Activated CD4-positive, alpha-beta T cell treated with anti-CD3 and anti-CD28 coated beads for 4 hours (primary cell): Measurements from ENCODE around the gene ELP4.
"Not testable (repeated sequence)": the region's sequence is repeated elsewhere in the genome, so short reads cannot be mapped to it uniquely, and the experiment has no call there.

ENCODE experiments used
- DNase-seq, 2 donors: peaks; one replicate each; pipeline ENCODE4 v3.0.0-alpha.2; 2020

ELP4 gene

DNA sequence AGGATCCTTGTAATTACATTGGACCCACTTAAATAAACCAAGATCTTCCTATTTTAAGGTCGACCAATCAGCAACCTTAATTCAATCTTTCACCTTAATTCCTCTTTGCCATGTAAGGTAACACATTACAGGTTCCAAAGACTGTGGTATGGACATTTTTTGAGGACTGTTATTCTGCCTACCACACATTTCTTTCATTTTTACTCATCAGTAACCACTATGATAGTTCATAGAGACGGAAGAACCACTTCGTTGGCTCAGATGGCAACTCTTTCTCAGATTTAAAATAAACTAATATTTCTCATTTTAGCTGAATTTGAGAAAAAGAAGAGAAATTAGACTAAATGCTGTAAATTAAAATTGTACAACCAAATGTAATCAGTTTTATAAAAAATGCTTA, 205.3 kb downstream of the ELP4 start:
- DNase-seq, result no peak

DNA sequence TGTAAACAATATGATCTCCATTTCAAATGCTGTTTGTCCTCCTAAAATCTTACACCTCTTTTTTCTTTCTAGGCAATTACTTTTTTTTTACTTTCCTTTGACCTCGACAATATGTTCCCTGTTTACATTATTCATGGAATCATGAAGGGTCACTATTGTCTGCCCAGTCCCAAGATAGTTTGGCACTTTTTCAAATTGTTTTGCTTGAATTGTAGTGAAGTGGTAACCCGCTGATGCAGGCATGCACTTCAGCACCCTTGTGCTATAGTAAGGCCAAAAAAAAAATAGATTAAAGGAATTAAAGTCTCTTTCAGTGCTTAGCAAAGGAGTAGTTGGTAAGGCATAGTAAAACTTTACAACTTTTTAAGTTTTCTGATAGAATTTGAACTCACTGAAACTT, 210.7 kb downstream of the ELP4 start:
- no peak for DNase-seq

DNA sequence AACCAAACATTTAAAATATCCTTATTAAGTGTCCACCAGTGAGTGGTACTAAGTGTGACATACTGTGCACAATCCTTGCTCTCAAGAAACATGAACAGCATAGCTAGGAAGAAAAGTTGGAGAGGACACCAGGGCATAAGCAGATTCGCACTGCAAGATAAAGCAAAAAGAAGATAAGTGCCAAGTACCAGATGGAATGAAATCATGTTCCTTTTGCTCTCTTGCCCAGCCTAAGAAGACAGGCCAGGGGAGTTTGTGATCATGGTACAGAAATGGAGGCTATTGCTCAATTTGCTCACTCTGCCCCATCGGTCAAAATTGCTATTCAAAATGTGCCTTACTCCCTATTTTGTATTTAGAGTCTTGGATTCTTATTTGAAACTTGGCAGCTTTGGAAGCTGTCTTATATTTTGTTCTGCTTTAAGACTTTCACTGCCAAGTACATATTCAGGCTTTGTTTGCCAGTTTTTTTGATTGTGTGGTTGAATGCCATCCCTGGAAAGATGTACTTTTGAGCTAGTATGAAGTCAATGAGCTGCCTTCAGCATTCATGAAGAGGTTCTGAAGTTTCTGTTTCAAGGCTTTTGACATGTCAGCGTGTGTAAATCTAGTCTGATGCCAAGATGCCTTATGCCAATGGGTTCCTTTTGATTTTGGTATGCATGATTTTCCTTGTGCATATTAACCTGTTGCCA, 211.3 kb downstream of the ELP4 start:
- no peak for DNase-seq

DNA sequence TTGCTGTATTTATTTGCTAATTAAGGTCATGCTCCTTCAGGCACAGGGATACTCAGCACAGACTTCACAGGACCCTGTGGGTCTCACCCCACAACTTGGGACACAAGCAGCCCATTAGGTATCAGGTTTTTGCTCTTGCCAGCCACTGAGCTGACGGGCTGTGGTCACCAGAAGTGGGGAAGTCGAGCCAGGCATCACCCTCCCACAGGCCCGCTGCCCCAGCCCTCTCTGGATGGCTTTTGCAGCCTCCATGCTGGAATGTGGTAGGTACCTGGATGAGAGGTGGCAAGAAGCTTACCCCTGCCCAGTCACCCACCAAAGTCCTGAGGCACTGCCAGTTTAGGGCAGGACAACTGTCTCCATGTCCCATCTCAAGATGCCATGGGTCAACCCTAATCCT, 213.2 kb downstream of the ELP4 start:
- DNase-seq, result no peak

DNA sequence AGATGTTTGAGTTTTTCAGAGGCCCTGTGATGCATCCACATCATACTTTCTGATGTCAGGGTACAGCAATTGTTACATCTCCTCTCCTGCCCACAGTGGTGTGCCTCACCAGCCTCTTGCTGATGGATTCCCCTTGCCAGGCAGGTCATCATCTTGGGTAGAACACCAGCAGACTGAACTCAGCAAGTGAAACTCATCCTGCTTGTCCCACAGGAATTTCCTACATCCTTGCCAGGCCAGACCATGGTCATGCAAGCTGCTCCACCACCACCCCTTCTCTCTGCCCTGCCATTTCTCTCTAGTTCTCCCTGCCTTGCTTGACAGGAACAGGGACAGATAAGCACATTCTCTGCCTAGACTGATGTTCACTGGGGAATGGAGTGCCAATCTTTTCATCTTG, 215.6 kb downstream of the ELP4 start:
- DNase-seq, result no peak

DNA sequence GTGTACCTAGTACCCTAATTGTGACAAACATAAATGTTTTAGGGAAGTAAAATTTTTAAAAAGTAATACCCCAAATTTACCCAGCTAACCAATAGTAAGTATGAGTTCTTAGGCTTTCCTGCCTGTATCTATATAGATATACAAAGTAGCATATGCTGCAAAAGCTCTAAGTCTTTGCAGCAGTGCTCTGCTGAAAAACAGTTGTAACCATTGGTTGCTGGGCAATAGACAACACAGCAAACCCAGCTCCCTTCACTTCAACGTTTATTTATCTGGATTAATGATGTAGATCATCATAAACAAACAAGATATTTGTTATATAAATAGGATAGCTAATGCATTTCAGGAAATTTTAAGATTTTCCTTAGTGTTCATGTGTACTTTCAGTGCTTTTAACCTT, 218.9 kb downstream of the ELP4 start:
- no peak for DNase-seq

DNA sequence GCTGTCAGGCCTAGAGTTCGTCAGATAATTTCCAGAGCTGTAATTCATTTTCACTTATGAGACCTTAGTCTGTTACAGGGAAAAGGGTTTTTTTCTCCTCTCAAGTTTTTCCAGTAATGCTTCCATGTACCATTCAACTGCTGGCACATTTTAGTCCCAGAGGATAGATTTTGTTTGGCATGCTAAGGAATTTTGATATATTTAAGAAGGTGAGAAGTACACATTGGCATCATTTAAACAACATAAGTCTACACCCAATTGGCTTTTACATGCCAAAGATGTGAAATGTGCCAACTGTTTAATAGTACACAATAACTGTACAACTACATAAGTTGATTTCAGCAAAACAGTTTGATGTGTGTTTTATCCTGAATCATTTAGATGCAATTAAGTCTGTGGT, 230.6 kb downstream of the ELP4 start:
- DNase-seq, result no peak

DNA sequence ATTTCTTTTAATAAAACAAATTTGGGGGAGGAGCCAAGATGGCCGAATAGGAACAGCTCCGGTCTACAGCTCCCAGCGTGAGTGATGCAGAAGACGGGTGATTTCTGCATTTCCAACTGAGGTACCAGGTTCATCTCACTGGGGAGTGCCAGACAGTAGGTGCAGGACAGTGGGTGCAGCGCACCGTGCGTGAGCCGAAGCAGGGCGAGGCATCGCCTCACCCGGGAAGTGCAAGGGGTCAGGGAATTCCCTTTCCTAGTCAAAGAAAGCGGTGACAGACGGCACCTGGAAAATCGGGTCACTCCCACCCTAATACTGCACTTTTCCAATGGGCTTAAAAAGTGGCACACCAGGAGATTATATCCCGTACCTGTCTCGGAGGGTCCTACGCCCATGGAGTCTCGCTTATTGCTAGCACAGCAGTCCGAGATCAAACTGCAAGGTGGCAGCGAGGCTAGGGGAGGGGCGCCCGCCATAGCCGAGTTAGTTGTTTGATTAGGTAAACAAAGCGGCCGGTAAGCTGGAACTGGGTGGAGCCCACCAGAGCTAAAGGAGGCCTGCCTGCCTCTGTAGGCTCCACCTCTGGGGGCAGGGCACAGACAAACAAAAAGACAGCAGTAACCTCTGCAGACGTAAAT, 231.3 kb downstream of the ELP4 start:
- not testable (repeated sequence) for DNase-seq

DNA sequence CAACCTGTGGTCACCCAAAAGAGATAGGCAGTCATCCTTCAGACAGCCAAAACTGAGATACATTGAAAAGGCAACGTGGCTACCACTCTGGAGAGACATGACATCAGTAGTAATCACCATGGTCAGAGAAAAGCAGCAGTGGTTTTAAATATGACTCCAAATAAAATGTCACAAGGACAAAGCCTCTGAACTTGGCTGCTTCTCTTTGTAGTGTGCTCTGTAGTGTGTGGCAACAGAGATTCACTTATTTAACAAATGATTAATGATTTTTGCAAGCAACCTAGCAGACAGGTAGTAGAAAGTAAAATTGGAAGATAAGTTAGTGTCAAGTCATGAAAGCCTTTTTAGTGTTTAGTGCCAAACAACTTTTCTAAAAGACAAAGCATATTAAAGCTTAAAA, 238.0 kb downstream of the ELP4 start:
- no peak for DNase-seq

DNA sequence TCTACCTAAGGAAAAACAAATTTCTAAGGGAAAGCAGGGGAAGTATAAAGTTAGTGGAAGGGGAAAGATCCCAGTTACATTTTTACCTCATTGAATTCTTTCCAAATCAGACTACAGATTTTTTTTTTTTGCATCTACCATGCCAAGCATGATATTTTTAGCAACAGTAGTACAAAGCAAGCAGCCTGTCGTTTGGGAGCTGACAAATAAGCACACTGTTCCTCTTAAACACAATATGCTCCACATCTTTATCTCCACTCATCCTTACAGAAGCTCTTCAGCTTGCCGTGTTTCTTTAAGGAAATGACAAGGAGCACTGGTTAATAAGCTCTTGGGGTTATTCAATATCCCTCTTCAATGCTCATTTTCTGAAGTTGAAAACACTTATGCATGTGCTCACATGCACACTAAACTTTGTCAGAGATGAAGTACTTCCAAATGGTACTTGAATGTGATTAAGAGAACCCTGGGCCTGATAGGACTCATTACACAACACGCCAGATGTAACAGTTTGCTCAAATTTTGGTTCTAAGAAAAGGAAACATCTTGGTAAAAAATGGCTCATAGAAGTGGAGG, 247.8 kb downstream of the ELP4 start:
- no peak for DNase-seq

DNA sequence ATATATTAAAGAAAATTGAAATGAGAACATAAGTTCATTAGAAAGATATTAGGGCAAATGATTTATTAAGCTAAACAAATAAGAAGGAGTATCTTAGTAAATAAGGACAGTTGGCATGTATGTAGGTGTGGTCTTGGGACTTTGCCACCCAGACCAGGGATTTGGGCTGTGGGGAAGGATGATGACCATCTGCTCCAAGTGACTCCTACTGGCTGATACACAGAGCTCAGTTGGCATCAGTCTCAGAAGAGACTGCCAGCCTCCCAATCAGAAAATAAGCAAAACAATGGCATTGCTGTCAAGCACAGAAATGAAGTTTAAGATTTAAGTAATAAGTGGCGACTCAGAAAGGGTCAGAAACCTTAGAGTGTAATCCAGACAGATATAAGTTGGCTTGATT, 252.1 kb downstream of the ELP4 start:
- no peak for DNase-seq

DNA sequence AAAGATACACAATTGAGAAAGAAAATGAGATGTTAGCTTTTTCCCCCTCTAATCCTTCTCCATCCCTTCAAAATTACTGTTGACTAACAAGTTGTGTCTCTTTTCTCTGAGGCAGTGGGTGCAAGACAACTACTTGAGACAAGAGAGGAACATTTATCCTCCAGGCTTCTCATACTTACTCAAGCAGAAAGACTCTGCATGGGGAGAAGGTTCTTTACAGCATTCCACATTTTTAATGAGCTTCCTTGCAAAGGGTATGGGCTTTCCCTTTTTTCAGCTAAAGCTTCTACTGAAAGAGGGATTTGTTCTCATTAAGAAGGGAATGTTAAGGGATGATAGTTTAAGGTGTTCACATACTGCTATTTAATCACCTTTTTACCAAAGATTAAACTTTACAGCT, 253.7 kb downstream of the ELP4 start:
- no peak for DNase-seq

DNA sequence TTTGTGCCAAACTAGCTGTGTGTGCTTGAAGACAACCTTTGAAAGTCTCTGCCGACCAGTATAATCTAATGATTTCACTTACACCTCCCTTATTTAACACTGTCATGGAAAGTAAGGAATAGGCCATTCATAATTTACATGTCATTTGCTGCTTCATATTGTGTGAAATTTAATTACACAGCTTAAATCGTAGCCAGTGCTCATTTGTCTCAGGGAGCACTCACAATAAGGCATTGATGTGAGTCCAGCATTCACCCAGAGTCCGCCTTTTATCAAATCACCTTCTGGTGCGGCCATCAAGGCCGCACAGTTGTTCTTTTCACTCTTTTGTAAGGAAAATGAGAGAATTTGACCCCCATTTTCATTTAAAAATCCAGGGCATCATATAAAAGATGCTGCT, 254.7 kb downstream of the ELP4 start:
- no peak for DNase-seq

DNA sequence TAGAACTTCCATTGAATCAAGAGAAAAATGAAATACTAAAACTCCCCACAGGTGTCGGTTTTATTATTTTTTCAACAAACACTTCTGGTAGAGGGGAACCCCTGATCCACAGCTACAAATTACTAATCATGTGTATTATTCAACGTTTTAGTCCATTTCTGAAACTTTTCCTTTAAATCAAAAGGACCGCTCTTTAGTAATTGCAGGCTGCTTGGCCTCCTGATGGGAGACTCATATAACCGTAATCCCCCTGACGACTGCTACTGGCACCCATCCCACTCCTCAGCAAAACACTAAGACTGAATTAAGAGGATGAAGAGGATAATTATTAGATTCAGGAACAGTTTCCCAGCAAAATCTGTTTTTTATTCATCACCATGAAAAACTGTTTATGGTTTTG, 255.2 kb downstream of the ELP4 start:
- DNase-seq, result no peak

DNA sequence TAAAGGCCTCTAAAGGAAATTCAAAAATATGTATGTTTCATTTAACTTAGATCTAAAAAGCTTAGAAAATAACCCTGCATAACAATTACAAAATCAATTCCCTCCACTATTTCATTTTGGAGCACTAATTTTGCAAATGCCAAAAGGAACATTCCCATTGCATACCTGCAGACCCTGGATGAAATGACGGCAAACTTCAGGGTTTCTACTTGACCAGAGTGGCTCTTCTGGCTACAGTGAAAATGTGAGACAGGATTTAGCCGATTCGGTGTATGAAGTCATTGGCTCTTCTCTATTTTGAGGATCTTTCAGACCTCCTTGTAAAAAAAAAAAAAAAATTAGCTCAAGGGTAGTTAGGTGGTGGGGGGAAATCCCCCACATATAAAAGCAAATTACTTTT, 257.5 kb downstream of the ELP4 start:
- DNase-seq, result no peak

DNA sequence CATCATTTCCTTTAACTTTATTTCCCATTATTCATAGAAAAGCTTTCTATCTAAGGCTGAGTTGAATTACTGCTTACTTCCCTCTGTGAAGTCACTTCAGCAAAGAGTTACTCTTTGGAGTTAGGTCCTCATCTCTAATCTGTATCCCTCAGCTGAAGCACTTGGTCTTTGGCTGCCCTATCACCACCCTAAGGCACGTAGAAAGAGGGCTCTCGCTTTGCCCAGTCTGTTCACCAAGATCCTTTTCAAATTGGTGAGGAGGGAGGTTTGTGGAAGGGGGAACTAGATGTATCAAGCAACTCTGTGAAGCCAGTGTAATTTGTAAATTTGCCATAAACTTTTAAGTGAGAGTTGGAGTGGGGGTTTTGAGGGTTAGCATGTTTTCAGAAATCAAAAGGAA, 258.1 kb downstream of the ELP4 start:
- DNase-seq, result no peak

DNA sequence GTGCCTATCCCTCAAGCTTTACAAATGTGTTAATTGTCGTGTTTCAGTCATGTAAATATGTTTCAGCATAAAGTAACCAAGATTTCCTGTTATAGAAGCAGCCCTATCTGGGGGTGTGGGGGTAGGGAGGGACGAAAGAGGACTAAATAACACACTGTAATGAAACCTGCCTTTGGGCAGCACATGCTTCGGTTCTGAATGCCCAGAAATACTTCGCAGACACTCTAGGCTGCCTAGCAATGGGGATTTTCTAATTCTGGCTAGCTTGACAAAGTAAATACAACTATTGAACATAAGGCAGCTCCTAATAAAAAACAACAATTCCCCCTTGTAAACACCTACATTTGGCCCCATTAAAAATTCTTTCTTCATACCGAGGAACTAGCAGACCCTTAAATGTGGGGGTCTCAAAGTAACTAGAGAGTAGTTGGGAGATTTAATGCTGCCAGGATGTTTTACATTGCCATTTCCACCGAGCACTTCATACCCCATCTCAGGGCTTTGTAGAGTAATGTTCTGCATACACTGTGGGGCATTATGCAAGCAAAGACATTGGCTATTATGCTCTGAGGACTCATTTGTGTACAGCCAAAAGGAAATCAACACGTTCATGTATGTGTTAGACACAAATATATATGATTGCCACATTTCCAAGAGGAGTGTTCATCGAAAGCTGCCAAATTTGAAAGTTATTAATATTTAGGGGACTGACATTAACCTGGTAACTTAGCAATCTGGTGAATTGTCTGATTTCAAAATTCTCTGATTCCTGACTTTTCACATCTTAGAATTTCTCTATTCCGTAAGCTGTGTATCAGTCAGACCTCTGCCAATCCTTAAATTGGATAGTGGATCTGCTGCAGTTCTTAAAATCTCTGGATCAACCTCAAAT, 259.4 kb downstream of the ELP4 start:
- DNase-seq, result no peak

DNA sequence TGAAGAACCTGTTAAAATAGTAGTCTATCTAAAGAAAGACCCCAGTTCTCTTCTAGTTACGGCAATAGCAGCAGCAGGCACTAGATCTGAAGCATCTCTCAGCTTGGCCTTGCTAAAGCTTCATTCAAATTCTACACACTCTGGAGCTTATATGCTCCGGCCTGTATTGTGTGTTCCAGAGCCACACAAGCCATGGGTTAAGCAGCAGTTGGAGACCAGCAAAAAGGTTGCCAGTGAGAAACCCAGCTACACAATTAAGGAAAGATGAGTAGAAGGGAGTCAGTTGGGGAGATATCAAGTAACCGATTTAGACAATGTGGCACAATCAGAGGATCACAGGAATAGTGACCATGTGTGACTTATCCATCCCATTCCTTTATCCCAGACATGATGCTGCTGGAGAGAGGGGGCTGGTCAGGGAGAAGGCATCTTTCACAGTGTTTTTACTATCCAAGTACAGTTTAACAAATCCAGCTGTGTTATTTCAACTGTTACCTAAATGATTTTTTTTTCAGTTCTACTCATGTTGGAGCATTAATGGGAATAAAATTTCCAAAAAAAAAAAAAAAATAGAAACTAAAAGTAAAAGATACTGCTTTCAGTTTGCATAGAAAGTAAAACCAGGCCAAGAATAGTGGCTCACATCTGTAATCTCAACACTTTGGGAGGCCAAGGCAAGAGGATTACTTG, 260.6 kb downstream of the ELP4 start:
- DNase-seq, result no peak

DNA sequence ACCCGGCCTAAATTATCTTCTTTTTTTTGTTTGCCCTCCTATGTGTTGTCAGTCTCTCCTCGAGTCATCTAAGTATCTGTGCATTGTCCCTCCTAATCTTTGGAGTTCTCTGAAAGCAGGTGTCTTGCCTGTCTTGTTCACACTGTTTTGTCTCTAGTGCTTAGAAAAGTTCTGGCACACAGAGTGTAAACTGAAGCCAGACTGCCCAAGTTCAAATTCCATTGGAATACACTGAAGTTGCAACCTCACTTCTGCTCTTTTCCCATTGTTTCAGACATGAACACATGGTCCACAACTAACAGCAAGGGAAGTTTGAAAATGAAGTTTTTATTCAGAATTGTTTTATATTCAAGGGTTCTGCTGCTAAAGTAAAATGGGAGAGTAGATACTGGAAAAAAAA, 262.8 kb downstream of the ELP4 start:
- no peak for DNase-seq

DNA sequence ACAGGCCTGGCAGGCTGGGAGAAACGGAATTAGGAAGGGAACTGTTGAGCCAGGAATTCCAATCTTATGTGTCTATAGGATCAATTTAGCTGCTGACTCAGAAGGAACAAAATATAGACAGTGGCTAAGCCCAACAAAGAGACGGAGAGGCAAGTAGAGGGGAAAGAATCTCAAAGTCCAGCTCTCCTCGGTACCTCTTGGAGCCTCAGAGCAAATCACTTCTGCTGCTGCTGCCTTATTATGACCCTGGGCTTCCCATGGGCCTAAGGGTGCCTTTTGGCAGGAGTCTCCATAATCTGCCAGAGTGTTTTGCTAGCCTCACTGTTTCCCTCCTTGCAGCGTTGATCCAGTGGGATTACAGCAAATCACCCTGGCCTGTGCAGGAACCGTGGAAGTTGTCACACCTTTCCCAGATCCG, 269.8 kb downstream of the ELP4 start:
- DNase-seq, result no peak

DNA sequence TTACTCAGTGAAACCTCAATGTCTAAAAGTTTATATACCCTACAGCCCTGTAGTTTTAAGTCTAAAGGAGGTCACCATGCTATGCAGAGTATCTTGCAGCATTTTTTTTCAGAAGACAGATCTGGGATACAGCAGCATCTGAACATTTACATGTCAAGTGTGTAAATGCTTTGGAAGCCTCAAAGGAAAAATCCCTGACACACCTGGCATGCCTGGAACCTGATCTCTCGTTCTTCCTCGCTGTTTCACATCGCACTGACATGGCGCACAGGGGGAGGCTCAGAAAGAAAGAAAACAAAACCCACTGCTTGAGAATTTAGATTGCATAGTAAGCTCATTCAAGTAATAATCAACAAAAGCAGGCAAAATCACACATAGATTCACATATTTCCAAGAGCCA, 270.5 kb downstream of the ELP4 start:
- DNase-seq, result no peak

DNA sequence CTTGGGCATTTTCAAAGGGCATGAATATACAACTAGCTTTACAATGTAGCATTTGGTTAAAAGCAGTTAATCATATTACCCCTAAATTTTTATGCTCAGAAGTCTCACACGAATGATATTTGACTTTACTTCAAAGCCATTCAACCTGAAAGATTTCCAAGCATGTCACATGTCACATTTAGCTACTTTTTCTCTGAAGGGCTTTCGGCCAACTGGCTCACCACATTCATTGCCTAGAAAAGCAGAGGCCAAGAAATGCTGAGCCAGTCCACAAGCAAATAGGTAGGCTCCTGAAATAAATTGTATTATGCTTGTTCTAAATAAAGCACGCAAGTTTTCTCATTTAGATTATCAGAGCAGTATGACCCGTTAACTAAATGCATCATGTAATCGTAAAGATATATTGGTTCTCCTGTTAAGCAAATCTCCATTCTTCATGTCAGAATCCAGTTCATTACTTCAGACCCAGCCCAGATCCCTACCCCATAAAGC, 271.0 kb downstream of the ELP4 start:
- DNase-seq, result no peak

DNA sequence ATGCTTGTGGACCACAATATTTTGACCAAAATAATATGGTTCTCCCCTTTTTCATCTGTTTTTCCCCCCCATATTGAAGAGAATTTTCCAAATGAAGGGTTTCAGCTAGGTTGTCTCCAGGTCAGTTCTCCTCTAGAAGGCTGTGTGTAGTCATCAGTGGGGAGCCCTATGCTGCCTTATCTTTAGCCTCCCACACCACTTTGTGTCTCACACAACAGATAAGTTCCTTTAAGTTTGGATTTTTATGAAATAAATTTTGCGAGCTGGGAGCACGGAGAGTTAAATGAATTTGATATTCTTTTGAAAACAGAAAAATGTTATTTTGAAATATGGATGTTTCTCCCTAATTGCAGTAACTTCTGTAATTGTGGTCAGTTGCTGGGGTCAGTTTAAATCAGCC, 272.7 kb downstream of the ELP4 start:
- no peak for DNase-seq
